ENCODE data around the gene FTO.
"Not testable (repeated sequence)": the region's sequence is repeated elsewhere in the genome, so short reads cannot be mapped to it uniquely, and the experiment has no call there.

Gene FTO

DNA sequence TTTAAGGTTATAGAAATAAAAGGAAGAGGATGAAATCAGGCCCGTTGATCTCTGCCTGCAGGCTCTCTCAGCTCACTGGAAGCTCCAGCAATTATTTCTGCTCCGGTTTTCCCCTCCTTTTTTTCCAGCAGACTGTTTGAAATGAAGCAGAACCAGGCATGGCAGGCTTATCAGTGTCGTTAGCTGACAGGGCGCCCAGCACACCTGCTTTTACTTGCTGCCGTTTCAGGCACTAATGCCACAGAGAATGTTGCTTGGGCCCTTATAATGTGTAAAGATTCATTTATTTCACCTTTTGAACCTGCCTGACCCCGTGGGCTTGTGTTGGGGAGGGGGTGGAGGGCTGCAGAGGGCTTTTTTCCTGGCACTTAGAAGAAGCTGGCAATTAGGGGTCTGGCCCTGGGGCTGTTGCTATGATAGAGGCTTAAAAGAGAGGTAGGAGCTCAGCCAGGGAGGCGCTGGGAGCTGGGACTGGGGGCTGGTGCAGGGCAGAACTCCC, 474.6 kb downstream of the FTO start:
- DNase-seq (ENCODE audit: low read depth, low spot score): no peak
- no peak overlapping the region for H3K4me3 ChIP-seq (ENCODE audit: low read depth, low read length)
- ChIA-PET CTCF (interaction anchor here (1.0 to 1.9 kb wide), 2 partner anchors 13 to 14 kb away, joined by 3 to 6 read pairs; no protein-coding TSS in a partner anchor), POLR2A (no interaction called here)
- TF ChIP-seq CTCF (IDR thresholded peaks at IDR 0.05; ENCODE audit: insufficient read depth, low read length, missing control alignments): no peak

DNA sequence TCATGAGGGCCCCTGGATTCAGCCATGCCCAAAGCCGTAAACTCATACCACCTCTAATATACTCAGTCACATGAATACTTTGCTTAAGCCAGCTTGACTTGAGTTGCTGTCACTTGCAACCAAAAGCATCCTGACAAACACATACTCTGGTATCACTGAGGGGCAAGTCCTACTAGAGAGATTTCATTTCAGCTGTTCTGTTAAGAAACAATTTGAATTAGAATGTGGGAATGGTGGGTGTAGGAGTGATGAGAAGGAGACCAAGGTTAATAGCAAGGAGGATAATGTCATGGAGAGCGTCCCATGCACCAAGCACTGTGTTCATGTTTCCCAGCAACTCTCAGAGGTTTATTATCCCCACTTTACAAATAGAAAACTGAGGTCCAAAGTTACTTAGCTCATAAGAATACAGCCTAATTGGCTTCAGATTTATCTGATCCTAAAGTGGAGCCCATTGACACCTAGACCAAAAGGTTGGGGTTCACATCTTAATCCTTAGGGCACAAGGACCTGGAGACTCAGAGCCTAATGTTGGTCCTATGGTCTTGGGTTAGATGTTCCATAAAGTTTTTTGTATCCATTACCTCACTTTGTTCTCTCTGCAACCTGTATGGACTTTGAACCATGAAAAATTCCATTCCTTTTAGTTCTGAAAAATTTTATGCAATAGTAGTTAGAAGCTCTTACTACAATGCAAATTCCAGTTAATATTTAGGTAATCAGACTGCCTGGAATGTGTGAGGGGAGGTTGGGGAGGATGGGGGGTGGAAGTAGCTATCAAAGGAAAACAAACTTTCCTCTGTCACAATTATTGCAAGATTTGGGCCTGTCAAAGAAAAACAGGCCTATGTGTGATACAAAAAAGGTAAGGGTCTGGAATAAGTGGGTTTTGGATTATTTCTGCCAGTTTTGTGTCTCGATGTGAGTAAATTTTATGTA, 476.7 kb downstream of the FTO start:
- CTCF ChIA-PET: interaction anchor here (1.9 kb wide), 1 partner anchor 12 kb away, joined by 6 read pairs; no protein-coding TSS in a partner anchor
- H3K4me3 ChIP-seq (ENCODE audit: low read depth, low read length): no peak overlapping the region
- POLR2A ChIA-PET: no interaction called here
- no peak for DNase-seq (ENCODE audit: low read depth, low spot score)
- no peak for TF ChIP-seq CTCF (IDR thresholded peaks at IDR 0.05; ENCODE audit: insufficient read depth, low read length, missing control alignments)

- CTCF ChIA-PET; H3K4me3 ChIP-seq (ENCODE audit: low read depth, low read length); POLR2A ChIA-PET; DNase-seq (ENCODE audit: low read depth, low spot score): not testable (repeated sequence)
These were observed 477.9 kb downstream of the FTO start for GRCh38 chr16:54181683-54182329.

DNA sequence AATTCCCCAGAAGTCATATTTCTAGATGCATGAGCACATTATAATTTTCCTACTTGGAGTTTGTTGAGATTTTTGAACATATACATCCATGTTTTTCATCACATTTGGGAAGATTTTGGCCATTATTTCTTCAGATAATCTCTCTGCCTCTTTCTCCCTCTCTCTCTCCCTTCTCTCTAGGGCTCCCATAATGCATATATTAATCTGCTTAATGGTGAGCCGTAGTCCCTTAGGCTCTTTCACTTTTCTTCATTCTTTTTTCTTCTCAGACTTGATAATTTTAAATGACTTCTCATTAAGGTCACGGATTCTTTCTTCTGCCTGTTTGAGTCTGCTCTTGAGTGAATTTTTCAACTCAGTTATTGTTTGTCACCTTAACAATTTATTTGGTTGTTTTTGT, 481.1 kb downstream of the FTO start:
- POLR2A ChIA-PET: no interaction called here
- no peak for TF ChIP-seq CTCF (IDR thresholded peaks at IDR 0.05; ENCODE audit: insufficient read depth, low read length, missing control alignments)
- CTCF ChIA-PET: no interaction called here
- no peak for DNase-seq (ENCODE audit: low read depth, low spot score)
- no peak overlapping the region for H3K4me3 ChIP-seq (ENCODE audit: low read depth, low read length)

DNA sequence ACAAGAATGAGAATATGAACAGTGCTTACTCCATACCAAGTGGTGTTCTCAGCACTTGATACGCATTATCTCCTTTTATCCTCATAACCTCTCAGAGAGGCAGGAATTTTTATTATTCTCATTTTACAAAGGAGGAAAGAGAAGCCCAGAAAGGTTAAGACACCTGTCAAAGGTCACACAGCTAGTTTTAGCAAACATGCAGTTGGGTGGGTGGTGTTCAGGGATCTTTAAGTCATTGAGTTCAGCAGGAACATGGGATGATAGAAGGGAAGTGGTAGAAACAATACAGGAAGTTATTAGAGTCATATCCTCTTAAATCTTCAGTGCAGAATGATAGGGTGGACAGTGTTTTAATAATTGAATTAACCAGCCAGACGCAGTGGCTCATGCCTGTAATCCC, 487.2 kb downstream of the FTO start:
- TF ChIP-seq CTCF (IDR thresholded peaks at IDR 0.05; ENCODE audit: insufficient read depth, low read length, missing control alignments): no peak
- DNase-seq (ENCODE audit: low read depth, low spot score): no peak
- ChIA-PET POLR2A (no interaction called here), CTCF (interaction anchor here (0.9 kb wide), 1 partner anchor 13 kb away, joined by 3 read pairs; no protein-coding TSS in a partner anchor)
- no peak overlapping the region for H3K4me3 ChIP-seq (ENCODE audit: low read depth, low read length)

DNA sequence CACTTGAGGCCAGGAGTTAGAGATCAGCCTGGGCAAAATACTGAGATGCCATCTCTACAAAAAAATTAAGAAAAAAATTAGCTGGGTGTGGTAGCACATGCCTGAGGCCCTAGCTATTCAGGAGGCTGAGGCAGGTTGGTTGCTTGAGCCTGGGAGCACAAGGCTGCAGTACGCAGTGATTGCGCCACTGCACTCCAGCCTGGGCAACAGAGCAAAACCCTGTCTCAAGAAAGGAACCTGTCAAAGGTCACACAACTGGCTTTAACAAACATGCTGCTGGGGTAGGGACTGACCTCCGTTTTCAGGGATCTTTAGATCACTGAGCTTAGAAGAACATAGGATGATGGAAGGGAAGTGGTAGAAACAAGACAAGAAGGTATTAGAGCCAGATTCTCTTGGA, 487.6 kb downstream of the FTO start:
- ChIA-PET POLR2A (no interaction called here), CTCF (interaction anchor here (0.9 kb wide), 1 partner anchor 13 kb away, joined by 3 read pairs; no protein-coding TSS in a partner anchor)

More for the DNA sequence above, 487.6 kb downstream of the FTO start:
- H3K4me3 ChIP-seq (ENCODE audit: low read depth, low read length): no peak overlapping the region
- no peak for DNase-seq (ENCODE audit: low read depth, low spot score)
- no peak for TF ChIP-seq CTCF (IDR thresholded peaks at IDR 0.05; ENCODE audit: insufficient read depth, low read length, missing control alignments)
